AG09319 (cell line): ENCODE data around the gene TEAD3.

Source experiments
- DNase-seq: peaks from one replicate; pipeline ENCODE4 v3.0.0-alpha.2; 2010; ENCODE audit warnings: low read depth; ENCODE audit errors: extremely low read depth
- TF ChIP-seq, protein P1 (sequence below): IDR thresholded peaks from 2 replicates; pipeline ENCODE4 v1.5.1; 2011; ENCODE audit warnings: low read depth, mild to moderate bottlenecking, inconsistent platforms, low read length, moderate library complexity

TEAD3 gene

DNA sequence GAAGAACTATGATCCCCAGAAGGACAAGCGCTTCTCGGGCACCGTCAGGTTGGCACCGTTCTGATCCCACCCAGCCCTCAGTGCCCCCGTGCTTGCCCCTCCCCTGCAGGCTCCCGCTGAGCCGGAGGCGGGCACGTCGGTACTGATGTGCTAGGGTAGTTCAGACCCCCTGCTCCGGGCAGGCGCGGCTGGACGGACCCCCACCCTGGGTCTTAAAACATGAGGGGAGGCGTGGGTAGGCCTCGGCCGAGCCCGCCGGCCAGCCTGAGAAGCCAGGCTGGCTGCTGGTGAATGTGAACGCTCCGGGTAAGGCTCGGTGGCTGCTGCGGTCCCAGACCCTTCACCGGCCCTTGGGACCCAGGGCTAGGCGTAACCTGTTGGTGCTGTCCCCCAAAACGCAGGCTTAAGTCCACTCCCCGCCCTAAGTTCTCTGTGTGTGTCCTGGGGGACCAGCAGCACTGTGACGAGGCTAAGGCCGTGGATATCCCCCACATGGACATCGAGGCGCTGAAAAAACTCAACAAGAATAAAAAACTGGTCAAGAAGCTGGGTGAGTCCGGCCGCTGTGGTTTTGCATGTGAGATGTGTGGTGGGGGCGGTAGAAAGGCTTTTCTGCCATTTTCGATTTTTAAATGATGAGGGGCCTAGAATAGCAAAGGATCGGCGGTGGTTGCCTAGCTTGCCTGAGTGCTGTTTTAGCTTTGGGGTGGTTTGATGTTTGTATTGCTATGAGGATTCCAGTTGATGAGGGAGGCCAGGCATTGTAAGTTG, 27.7 kb downstream of the TEAD3 start:
- TF ChIP-seq, protein P1, sequence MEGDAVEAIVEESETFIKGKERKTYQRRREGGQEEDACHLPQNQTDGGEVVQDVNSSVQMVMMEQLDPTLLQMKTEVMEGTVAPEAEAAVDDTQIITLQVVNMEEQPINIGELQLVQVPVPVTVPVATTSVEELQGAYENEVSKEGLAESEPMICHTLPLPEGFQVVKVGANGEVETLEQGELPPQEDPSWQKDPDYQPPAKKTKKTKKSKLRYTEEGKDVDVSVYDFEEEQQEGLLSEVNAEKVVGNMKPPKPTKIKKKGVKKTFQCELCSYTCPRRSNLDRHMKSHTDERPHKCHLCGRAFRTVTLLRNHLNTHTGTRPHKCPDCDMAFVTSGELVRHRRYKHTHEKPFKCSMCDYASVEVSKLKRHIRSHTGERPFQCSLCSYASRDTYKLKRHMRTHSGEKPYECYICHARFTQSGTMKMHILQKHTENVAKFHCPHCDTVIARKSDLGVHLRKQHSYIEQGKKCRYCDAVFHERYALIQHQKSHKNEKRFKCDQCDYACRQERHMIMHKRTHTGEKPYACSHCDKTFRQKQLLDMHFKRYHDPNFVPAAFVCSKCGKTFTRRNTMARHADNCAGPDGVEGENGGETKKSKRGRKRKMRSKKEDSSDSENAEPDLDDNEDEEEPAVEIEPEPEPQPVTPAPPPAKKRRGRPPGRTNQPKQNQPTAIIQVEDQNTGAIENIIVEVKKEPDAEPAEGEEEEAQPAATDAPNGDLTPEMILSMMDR = no peak

DNA sequence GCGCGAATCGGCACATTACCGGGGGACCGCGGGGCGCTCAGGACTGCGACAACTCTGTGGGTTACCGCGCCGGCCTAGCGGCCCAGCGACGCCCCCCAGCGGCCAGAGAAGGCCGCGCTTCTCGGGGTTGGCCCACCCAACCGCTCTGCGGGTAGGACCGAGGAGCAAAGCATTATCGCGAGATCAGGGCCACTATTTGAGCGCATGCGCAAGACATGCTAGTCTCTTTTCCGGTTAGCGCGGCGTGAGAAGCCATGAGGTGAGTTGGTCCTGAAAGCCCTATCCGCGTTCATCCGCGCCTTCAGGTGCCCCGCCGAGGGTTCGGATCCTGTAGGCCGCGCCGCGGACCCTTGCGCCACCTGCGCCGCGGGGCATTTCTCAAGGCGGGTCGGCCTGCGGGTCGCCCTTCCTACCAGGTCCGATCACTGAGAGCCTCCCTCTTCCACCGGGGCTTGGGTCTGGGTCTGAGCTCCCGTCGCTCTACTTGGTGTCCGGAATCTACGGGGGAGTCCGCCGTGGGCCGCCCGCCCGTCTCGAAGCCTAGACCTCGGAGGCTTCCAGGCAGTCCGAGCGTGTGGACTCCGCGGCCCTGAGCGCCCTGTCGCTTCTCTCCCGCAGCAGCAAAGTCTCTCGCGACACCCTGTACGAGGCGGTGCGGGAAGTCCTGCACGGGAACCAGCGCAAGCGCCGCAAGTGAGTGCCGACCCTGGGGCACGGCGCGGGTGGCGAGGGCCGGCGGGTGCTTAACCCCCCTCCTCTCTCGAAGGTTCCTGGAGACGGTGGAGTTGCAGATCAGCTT, 28.5 kb downstream of the TEAD3 start, which contains the start of gene RPL10A:
RPL10A (plus strand) TSS at position 221 of the 799 bp plus-strand sequence; CDS start at position 255, 34 bp downstream.
- TF ChIP-seq, protein P1 = peak; percentile 98
- peak; percentile 92 for DNase-seq

More for the DNA sequence above, 27.7 kb downstream of the TEAD3 start:
- DNase-seq = no peak

DNA sequence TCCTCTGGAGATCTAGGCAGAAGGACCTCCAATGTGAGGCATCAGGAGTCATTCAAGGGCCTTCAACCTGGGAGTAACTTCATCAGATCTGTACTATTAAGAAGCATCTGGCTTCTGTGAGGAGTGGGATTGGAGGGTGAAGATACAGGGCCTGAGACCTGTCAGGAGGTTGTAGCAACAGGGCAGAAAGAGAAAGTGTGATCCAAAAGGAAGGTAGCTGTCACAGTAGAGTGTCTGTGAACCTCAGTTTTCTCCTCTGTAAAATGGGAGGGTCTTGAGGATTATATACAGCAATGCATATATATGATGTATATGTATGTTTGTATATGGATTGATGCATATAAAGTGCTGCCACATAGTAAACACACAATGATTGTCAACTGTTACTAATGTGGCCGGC, 31.2 kb downstream of the TEAD3 start:
- TF ChIP-seq, protein P1 = no peak
- DNase-seq = no peak

DNA sequence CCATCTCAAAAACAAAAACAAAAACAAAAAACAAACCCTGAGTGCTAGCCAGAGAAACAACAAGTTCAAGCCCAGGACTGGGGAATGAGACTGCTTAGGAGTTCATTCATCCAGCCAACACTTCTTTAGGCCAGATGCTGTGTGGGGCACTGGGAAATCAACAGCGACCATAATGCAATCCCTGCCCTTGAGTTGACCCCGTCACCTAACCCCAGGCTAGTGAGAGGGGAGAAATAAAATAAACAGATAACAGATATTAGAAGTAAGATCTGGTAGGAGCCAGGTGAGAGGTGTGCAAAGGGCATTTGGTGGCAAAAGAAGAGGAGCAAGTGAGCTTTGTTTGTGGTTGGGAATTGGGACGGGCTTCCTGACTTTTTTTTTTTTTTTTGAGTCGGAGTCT, 33.6 kb downstream of the TEAD3 start:
- DNase-seq = no peak
- TF ChIP-seq, protein P1 = no peak

DNA sequence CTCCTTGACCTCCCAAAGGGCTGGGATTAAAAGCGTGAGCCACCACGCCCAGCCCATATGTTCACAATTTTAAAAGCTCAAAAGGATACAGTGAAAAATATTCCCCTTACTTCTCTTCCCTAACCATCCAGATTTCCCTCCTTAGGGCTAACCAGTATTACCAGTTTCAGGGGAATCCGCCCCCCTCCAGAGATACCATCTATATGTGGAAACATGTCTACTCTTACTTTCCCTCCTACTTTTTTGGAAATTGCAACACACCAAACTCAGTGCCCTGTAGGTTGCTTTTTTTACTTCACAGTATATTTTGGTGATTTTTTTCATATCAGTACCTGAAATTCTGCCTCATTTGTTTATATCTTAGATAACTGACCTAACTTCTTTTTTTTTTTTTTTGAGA, 35.6 kb downstream of the TEAD3 start:
- TF ChIP-seq, protein P1 = no peak
- DNase-seq = no peak

DNA sequence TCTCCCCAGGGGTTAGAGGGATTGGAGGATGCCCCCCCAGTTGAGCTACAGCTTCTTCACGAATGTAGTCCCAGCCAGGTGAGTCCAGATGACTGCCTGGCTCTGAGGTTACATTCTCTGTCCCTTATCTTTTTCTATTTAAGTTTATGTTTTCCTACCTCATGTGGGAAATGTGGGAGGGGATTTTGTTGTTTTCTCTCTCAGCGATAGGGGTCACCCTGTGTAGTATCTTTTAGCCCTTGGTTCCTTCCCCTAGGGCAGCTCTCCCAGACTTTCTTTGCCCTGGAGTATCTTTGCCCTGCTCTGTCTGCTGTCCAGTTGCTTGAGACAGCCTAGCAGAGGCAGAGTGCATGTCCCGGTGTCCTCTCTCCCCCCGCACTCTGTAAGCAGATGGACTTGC, 39.0 kb downstream of the TEAD3 start:
- TF ChIP-seq, protein P1 = no peak
- DNase-seq = no peak
